IMR-90 (cell line): ENCODE measurements around the gene ZBTB22. TPM values are rescaled to one million over a fixed set of nuclear protein-coding genes. Genes with fewer than 3 reads are reported as not detected.

Source experiments
- ATAC-seq: fragments of 200-7000 bp; cut with Tn5 transposase; 2 replicates; pipeline ENCODE4 v1.9.1; 2020; ENCODE audit warnings: low read depth, mild to moderate bottlenecking, moderate library complexity
- BruUV-seq: library from RNA; stranded (reverse); fragments of 400-500 nt; replicated peaks from 2 replicates; lab custom pipeline; 2021; lab: Mats Ljungman, UMichigan
- CTCF ChIA-PET: fragments of 300-600 bp; formaldehyde crosslinking; extraction: SDS; loops from one replicate; lab custom pipeline; 2021; ENCODE audit warnings: antibody characterized with exemption; lab: Yijun Ruan, JAX
- POLR2A ChIA-PET: fragments of 300-600 bp; sonication (Branson Sonifier 250); formaldehyde crosslinking; loops from one replicate; lab custom pipeline; 2022; ENCODE audit warnings: antibody characterized with exemption; ENCODE audit not compliant: unreplicated experiment; lab: Charles Lee
- DNase-seq: peaks from one replicate; pipeline ENCODE4 v3.0.0; 2013
- H2AFZ ChIP-seq: replicated peaks from 2 replicates; pipeline ENCODE3; 2013; ENCODE audit warnings: low read length, mild to moderate bottlenecking; ENCODE audit not compliant: poor library complexity
- H2AK5ac ChIP-seq: 2 replicates; pipeline ENCODE4 v1.6.1; 2013; ENCODE audit warnings: low read depth, low read length, inconsistent platforms
- H2AK9ac ChIP-seq: replicated peaks from 2 replicates; pipeline ENCODE3; 2013; ENCODE audit warnings: mild to moderate bottlenecking, low read depth, low read length, moderate library complexity; ENCODE audit not compliant: poor library complexity
- H2BK120ac ChIP-seq: 2 replicates; pipeline ENCODE4 v1.6.1; 2013; ENCODE audit warnings: low read depth, low read length, inconsistent platforms
- H2BK15ac ChIP-seq: 3 replicates; pipeline ENCODE4 v1.6.1; 2013; ENCODE audit warnings: low read depth, low read length, inconsistent platforms
- H2BK20ac ChIP-seq: 2 replicates; pipeline ENCODE4 v1.6.1; 2013; ENCODE audit warnings: low read depth, mild to moderate bottlenecking, inconsistent platforms, low read length, moderate library complexity
- H2BK5ac ChIP-seq: 2 replicates; pipeline ENCODE4 v1.6.1; 2013; ENCODE audit warnings: mild to moderate bottlenecking, low read depth, low read length, inconsistent platforms; ENCODE audit not compliant: poor library complexity, severe bottlenecking
- H3K14ac ChIP-seq: replicated peaks from 2 replicates; pipeline ENCODE4 v1.6.1; 2013; ENCODE audit warnings: low read depth, low read length, inconsistent platforms
- H3K18ac ChIP-seq: 2 replicates; pipeline ENCODE4 v1.6.1; 2013; ENCODE audit warnings: low read depth, low read length, control low read depth
- H3K23ac ChIP-seq: 2 replicates; pipeline ENCODE4 v1.6.1; 2013; ENCODE audit warnings: low read depth, low read length, inconsistent platforms
- H3K27ac ChIP-seq: 2 replicates; pipeline ENCODE4 v1.5.1; 2013; ENCODE audit warnings: mild to moderate bottlenecking, control low read depth, low read length; ENCODE audit not compliant: insufficient read depth
- H3K27me3 ChIP-seq: 2 replicates; pipeline ENCODE4 v1.6.1; 2013; ENCODE audit warnings: low read length; ENCODE audit not compliant: control insufficient read depth, insufficient read depth
- H3K36me3 ChIP-seq: 2 replicates; pipeline ENCODE4 v1.6.1; 2013; ENCODE audit warnings: low read length, mixed read lengths; ENCODE audit not compliant: control insufficient read depth, insufficient read depth
- H3K4ac ChIP-seq: 2 replicates; pipeline ENCODE4 v1.6.1; 2013; ENCODE audit warnings: low read depth, low read length, inconsistent platforms
- H3K4me1 ChIP-seq: 2 replicates; pipeline ENCODE4 v1.6.1; 2013; ENCODE audit warnings: low read length, mixed read lengths; ENCODE audit not compliant: control insufficient read depth, insufficient read depth
- H3K4me2 ChIP-seq: 2 replicates; pipeline ENCODE4 v1.6.1; 2013; ENCODE audit warnings: low read depth, mild to moderate bottlenecking, control low read depth, low read length, moderate library complexity
- H3K4me3 ChIP-seq: 2 replicates; pipeline ENCODE4 v1.5.1; 2013; ENCODE audit warnings: low read depth, mild to moderate bottlenecking, control low read depth, low read length, moderate library complexity; ENCODE audit not compliant: insufficient read depth
- H3K56ac ChIP-seq: 2 replicates; pipeline ENCODE4 v1.6.1; 2013; ENCODE audit warnings: low read length, inconsistent platforms; ENCODE audit not compliant: insufficient read depth; ENCODE audit errors: extremely low read depth
- H3K79me1 ChIP-seq, 2 experiments: 2 replicates each; pipeline ENCODE4 v1.6.1; 2013; ENCODE audit warnings: low read length in 2 of 2, inconsistent platforms in 1 of 2, low read depth in 1 of 2
- H3K9ac ChIP-seq: 2 replicates; pipeline ENCODE4 v1.6.1; 2013; ENCODE audit warnings: low read depth, low read length, control low read depth
- H3K9me1 ChIP-seq: 2 replicates; pipeline ENCODE4 v1.6.1; 2013; ENCODE audit warnings: low read length, inconsistent platforms; ENCODE audit not compliant: insufficient read depth
- H3K9me3 ChIP-seq: 2 replicates; pipeline ENCODE4 v1.6.1; 2013; ENCODE audit warnings: low read length; ENCODE audit not compliant: control insufficient read depth, insufficient read depth
- H4K20me1 ChIP-seq: 2 replicates; pipeline ENCODE4 v1.6.1; 2013; ENCODE audit warnings: low read length, inconsistent platforms; ENCODE audit not compliant: insufficient read depth
- H4K5ac ChIP-seq: 2 replicates; pipeline ENCODE4 v1.6.1; 2013; ENCODE audit warnings: mild to moderate bottlenecking, low read depth, low read length, control low read depth
- H4K8ac ChIP-seq, 2 experiments: 2 replicates each; pipeline ENCODE4 v1.6.1; 2013; ENCODE audit warnings: low read depth in 2 of 2, low read length in 2 of 2, control low read depth in 1 of 2, inconsistent platforms in 1 of 2
- H4K91ac ChIP-seq: 2 replicates; pipeline ENCODE4 v1.6.1; 2013; ENCODE audit warnings: low read depth, low read length, inconsistent platforms; ENCODE audit not compliant: insufficient read depth
- CEBPB ChIP-seq: IDR thresholded peaks from 2 replicates; pipeline ENCODE4 v1.6.1; 2012; ENCODE audit warnings: low read depth, low read length, improper control_type of control experiment
- CHD1 ChIP-seq: IDR thresholded peaks from 2 replicates; pipeline ENCODE4 v1.6.1; 2012; ENCODE audit warnings: low read depth, low read length, improper control_type of control experiment
- ELK1 ChIP-seq: fragments of 150-350 bp; IDR thresholded peaks from 2 replicates; pipeline ENCODE4 v1.6.1; 2016; ENCODE audit warnings: low read depth, mild to moderate bottlenecking, low read length, moderate library complexity, borderline replicate concordance
- FOS ChIP-seq: fragments of 150-350 bp; IDR thresholded peaks from 2 replicates; pipeline ENCODE4 v1.6.1; 2016; ENCODE audit warnings: low read depth, low read length
- MAFK ChIP-seq: IDR thresholded peaks from 2 replicates; pipeline ENCODE4 v1.6.1; 2012; ENCODE audit warnings: low read depth, low read length, improper control_type of control experiment
- MXI1 ChIP-seq: IDR thresholded peaks from 2 replicates; pipeline ENCODE4 v1.6.1; 2012; ENCODE audit warnings: low read depth, mild to moderate bottlenecking, low read length, moderate library complexity, borderline replicate concordance
- NFE2L2 ChIP-seq: fragments of 150-350 bp; IDR thresholded peaks from 2 replicates; pipeline ENCODE4 v1.6.1; 2016; ENCODE audit warnings: low read depth, mild to moderate bottlenecking, low read length
- POLR2A ChIP-seq: IDR thresholded peaks from 2 replicates; pipeline ENCODE4 v1.6.1; 2012; ENCODE audit warnings: mild to moderate bottlenecking, low read depth, low read length
- RAD21 ChIP-seq: IDR thresholded peaks from 2 replicates; pipeline ENCODE4 v1.6.1; 2012; ENCODE audit warnings: low read length, improper control_type of control experiment
- RCOR1 ChIP-seq: IDR thresholded peaks from 2 replicates; pipeline ENCODE4 v1.6.1; 2012; ENCODE audit warnings: mild to moderate bottlenecking, low read length, improper control_type of control experiment; ENCODE audit not compliant: insufficient replicate concordance
- SMC3 ChIP-seq: fragments of 150-350 bp; IDR thresholded peaks from 2 replicates; pipeline ENCODE4 v1.6.1; 2016; ENCODE audit warnings: low read depth, mild to moderate bottlenecking, antibody characterized with exemption, low read length, moderate library complexity
- USF2 ChIP-seq: fragments of 150-350 bp; IDR thresholded peaks from 2 replicates; pipeline ENCODE4 v1.6.1; 2017; ENCODE audit warnings: mild to moderate bottlenecking, antibody characterized with exemption, low read length, low read depth
- dilution Hi-C: fragments of 300-500 bp; cut with HindIII; formaldehyde crosslinking; loops from one replicate; pipeline ENCODE4 v1.14.3; 2018; ENCODE audit warnings: low sequenced_read_pairs; ENCODE audit not compliant: unreplicated experiment
- in situ Hi-C: fragments of 300-500 bp; cut with MboI; formaldehyde crosslinking; loops from 3 replicates; pipeline ENCODE4 v1.14.3; 2019; ENCODE audit warnings: low sequenced_read_pairs, inconsistent platforms, mixed read lengths
- intact Hi-C: fragments of 100-400 bp; cut with micrococcal nuclease; formaldehyde crosslinking; loops from 2 replicates; pipeline ENCODE4 v1.10.0; 2022
- polyA plus RNA-seq, 3 experiments: library from polyadenylated mRNA; depleted of rRNA; stranded (reverse); fragments of >200 nt; gene quantifications; 2 replicates each; pipeline ENCODE4 v1.2.3, GENCODE V29; 2012; ENCODE audit warnings: low replicate concordance in 1 of 3
- total RNA-seq: library from RNA; depleted of rRNA; stranded (reverse); fragments of >200 nt; gene quantifications from 2 replicates; pipeline ENCODE4 v1.2.3, GENCODE V29; 2012
- TF ChIP-seq, protein P1 (sequence below): conservative IDR thresholded peaks from 2 replicates; pipeline ENCODE4 v1.5.1; 2012; ENCODE audit warnings: mild to moderate bottlenecking, low read depth, low read length, improper control_type of control experiment

Gene ZBTB22
- total and polyA plus RNA-seq, 2 of the 4 experiments (the other 2 are of a cell fraction) = 6.8 to 13.0 TPM

GRCh38 chr6:33276581-33276863, 41.0 kb downstream of the ZBTB22 start:
- in situ Hi-C loops = no loop called here
- Histone ChIP-seq H4K8ac (peak overlapping the region; percentile 27 to 84; a peak in 3 of 4 replicates), H4K20me1 (peaks cover 80% of the 10 kb centered on the region), H3K23ac (peak overlapping the region; percentile 36; the same call in 1 of the 2 replicates), H2BK5ac (peak overlapping the region; percentile 7), H4K91ac (0 out of 2 replicates have a peak overlapping the region, but pooled peaks have one; percentile 12), H2BK20ac (no peak overlapping the region), H3K36me3 (peaks cover 61% of the 10 kb centered on the region), H3K79me1 (peaks cover 16 to 52% of the 10 kb centered on the region in 2 experiments), H3K27me3 (no peaks in the 10 kb centered on the region), H3K27ac (peak overlapping the region; percentile 26), H3K4ac (peak overlapping the region; percentile 57), H2AK9ac (peak overlapping the region; percentile 21), H3K18ac (no peak overlapping the region), H3K56ac (peak overlapping the region; percentile 16; the same call in 1 of the 2 replicates), H3K14ac (peak overlapping the region; percentile 20), H2BK15ac (no peak overlapping the region), H3K4me1 (peaks cover 14% of the 10 kb centered on the region), H2AK5ac (0 out of 2 replicates have a peak overlapping the region, but pooled peaks have one; percentile 59), H2AFZ (no peak overlapping the region), H3K9ac (peak overlapping the region; percentile 62), H2BK120ac (no peak overlapping the region), H3K4me3 (peak overlapping the region; percentile 46), H3K9me3 (no peaks in the 10 kb centered on the region), H3K9me1 (peaks cover 9% of the 10 kb centered on the region), H3K4me2 (peak overlapping the region; percentile 71), H4K5ac (peak overlapping the region; percentile 3; the same call in 1 of the 2 replicates)
- BruUV-seq = no TSS peak
- TF ChIP-seq SMC3 (no peak), RCOR1 (no peak), POLR2A (no peak), FOS (no peak), CEBPB (no peak), RAD21 (no peak), NFE2L2 (no peak), ELK1 (no peak), CHD1 (no peak), MAFK (no peak), USF2 (no peak), MXI1 (no peak)
- TF ChIP-seq, protein P1, sequence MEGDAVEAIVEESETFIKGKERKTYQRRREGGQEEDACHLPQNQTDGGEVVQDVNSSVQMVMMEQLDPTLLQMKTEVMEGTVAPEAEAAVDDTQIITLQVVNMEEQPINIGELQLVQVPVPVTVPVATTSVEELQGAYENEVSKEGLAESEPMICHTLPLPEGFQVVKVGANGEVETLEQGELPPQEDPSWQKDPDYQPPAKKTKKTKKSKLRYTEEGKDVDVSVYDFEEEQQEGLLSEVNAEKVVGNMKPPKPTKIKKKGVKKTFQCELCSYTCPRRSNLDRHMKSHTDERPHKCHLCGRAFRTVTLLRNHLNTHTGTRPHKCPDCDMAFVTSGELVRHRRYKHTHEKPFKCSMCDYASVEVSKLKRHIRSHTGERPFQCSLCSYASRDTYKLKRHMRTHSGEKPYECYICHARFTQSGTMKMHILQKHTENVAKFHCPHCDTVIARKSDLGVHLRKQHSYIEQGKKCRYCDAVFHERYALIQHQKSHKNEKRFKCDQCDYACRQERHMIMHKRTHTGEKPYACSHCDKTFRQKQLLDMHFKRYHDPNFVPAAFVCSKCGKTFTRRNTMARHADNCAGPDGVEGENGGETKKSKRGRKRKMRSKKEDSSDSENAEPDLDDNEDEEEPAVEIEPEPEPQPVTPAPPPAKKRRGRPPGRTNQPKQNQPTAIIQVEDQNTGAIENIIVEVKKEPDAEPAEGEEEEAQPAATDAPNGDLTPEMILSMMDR = no peak
- dilution Hi-C loops = no loop called here
- CTCF ChIA-PET = interaction anchor here (1.8 kb wide), 1 partner anchor 20 kb away, joined by 5 read pairs; no protein-coding TSS in a partner anchor
- POLR2A ChIA-PET = no interaction called here
- intact Hi-C loops = no loop called here
- ATAC-seq = no peak
- DNase-seq = no peak
